Lower leg skin (tissue), 4 donors: ENCODE results near the gene NRL. TPM values are rescaled to one million over a fixed set of nuclear protein-coding genes. Genes with fewer than 3 reads are reported as not detected.

Experiments
- DNase-seq, 2 donors: peaks; one replicate each; pipeline ENCODE4 v3.0.0-alpha.2; 2019; ENCODE audit warnings: low spot score in 2 of 2
- H3K4me3 ChIP-seq: fragments of 200-600 bp; sonication (generic); 2 replicates; pipeline ENCODE4 v1.5.1; 2017; ENCODE audit warnings: mild to moderate bottlenecking, low read depth; ENCODE audit not compliant: poor library complexity, severe bottlenecking
- POLR2A ChIP-seq, 2 donors: fragments of 450-650 bp; IDR thresholded peaks; one replicate each; pipeline ENCODE4 v1.6.1; 2016 to 2017; ENCODE audit warnings: antibody characterized with exemption in 2 of 2, mild to moderate bottlenecking in 1 of 2, moderate library complexity in 1 of 2
- WGBS, 2 donors: methylation state at CpG; one replicate each; pipeline ENCODE4 v1.1.5; 2018; 5-methylcytosine and 5-hydroxymethylcytosine counted together
- intact Hi-C: fragments of 100-400 bp; cut with DNase I; formaldehyde crosslinking; loops from one replicate; pipeline ENCODE4 v1.15.0; 2023; ENCODE audit warnings: low total_unique reads
- total RNA-seq, 4 donors: library from RNA; depleted of rRNA; stranded (reverse); fragments of >200 nt; gene quantifications; one replicate each; pipeline ENCODE4 v1.1.0, GENCODE V29; 2016
- TF ChIP-seq, protein P1 (sequence below), 3 donors: fragments of 450-650 bp; IDR thresholded peaks; one replicate each; pipeline ENCODE4 v1.5.1; 2016; ENCODE audit warnings: antibody characterized with exemption in 3 of 3, mild to moderate bottlenecking in 3 of 3, moderate library complexity in 2 of 3

NRL gene
- total RNA-seq, 4 donors from 2014 or later: 0.52 to 2.4 (median 2.2) TPM; not detected in 1

DNA sequence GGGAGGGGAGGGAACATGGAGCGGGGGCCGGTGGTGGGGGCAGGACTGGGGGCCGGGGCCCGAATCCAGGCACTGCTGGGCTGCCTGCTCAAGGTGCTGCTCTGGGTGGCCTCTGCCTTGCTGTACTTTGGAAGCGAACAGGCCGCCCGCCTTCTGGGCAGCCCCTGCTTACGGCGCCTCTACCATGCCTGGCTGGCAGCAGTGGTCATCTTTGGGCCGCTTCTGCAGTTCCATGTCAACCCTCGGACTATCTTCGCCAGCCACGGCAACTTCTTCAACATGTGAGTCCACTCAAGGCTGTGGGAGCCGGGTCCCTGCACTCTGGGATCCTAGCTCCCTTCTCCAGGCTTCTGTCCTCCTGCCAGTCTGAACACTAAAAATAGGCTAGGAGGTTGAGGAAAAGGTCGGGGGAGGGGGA is 16.8 kb upstream of the NRL start:
- intact Hi-C loops: no loop called here
- no peak for DNase-seq
- no peak overlapping the region for H3K4me3 ChIP-seq
- WGBS, 2 donors: 78 to 83% methylated on average over 15 of the region's 15 CpGs
- no peak for TF ChIP-seq POLR2A (IDR thresholded peaks at IDR 0.05)
- TF ChIP-seq, protein P1, sequence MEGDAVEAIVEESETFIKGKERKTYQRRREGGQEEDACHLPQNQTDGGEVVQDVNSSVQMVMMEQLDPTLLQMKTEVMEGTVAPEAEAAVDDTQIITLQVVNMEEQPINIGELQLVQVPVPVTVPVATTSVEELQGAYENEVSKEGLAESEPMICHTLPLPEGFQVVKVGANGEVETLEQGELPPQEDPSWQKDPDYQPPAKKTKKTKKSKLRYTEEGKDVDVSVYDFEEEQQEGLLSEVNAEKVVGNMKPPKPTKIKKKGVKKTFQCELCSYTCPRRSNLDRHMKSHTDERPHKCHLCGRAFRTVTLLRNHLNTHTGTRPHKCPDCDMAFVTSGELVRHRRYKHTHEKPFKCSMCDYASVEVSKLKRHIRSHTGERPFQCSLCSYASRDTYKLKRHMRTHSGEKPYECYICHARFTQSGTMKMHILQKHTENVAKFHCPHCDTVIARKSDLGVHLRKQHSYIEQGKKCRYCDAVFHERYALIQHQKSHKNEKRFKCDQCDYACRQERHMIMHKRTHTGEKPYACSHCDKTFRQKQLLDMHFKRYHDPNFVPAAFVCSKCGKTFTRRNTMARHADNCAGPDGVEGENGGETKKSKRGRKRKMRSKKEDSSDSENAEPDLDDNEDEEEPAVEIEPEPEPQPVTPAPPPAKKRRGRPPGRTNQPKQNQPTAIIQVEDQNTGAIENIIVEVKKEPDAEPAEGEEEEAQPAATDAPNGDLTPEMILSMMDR (IDR thresholded peaks at IDR 0.05): no peak

DNA sequence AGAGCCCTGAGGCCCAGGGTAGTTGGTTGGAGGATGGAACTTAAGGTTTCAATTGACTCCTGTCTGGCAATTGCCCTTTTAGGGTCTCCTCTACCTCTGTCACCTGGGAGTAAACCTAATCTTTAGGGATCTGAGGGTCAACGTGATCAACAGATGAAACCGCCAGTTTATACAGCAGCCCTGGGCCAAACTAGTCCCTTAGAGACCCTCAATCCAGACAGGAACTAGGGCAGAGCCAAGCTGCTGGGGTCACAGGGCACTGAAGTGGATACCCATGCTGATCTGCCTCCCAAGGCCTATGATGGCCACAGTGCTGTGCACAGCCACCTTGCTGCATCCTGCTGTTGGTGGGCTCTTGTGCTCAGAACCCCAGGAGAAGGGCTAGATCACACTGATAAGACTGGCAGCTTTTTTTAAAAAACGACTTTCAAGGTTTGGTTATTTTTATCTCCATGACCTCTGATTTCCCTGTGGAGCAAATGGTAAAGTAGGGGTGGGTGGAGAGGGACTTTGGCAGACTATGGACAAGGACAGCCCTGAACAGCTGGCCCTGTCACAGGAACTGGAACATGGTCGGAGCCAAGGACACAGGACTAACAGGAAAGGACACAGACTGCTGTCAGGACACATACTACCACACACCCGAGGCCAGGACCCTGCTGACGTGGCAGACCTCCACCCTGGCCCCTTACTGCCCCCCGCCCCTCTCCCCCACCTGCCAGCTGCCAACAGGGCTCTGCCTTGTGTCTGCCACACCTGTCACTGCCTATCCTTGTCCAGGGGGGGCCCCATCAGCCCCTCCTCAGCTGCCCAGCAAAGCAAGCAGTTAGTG is 16.2 kb upstream of the NRL start:
- H3K4me3 ChIP-seq: no peak overlapping the region
- 66 to 71% methylated on average over 6 to 7 of the region's 7 CpGs for WGBS, 2 donors
- intact Hi-C loops: no loop called here
- no peak for DNase-seq
- no peak for TF ChIP-seq POLR2A (IDR thresholded peaks at IDR 0.05)
- TF ChIP-seq, protein P1 (IDR thresholded peaks at IDR 0.05): no peak

DNA sequence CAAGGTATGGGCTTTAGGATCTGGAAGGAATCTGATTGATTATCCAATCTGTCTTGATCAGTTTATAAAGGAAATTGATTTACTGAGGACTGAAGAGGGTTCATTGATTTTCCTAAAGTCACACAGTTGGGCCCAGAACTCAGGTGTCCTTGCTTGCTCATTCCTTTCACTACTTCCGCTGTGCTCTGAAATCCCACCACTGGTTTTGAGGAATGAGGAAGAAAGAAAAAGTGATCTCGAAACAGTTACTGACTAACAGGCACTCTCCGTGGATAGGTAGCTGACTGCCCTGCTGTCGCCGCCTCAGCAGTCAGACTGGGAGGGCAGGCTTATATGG is 15.6 kb upstream of the NRL start, which contains the start of gene FITM1:
Gene FITM1, plus strand, starts transcription at position 280 of the 337 bp plus-strand sequence. CDS start 905 bp downstream, outside the sequence.
- 83 to 93% methylated on average over 5 of the region's 5 CpGs for WGBS, 2 donors
- DNase-seq: no peak
- TF ChIP-seq, protein P1 (IDR thresholded peaks at IDR 0.05): no peak
- no peak for TF ChIP-seq POLR2A (IDR thresholded peaks at IDR 0.05)
- H3K4me3 ChIP-seq: no peak within 1 kb of the TSS
- intact Hi-C loops: no loop called here

DNA sequence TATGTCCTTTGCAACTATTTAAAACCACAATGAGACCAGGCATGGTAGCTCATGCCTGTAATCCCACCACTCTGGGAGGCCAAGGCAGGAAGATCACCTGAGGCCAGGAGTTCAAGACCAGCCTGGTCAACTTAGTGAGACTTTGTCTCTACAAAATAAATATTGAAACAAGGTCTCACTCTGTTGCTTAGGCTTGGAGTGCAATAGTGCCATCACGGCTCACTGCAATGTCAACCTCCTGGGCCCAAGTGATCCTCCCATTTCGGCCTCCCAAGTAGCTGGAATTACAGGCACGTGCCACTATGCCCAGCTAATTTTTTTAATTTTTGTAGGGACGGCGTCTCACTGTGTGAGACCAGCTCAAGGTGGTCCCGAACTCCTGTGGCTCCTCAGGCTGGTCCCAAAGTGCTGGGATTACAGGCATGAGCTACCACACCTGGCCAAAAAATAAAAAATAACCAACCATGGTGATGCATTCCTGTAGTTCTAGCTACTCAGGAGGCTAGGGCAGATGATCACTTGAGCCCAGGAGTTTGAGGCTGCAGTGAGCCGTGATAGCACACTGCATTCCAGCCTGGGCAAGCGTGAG is 14.8 kb upstream of the NRL start:
- TF ChIP-seq, protein P1 (IDR thresholded peaks at IDR 0.05): no peak
- no peak for TF ChIP-seq POLR2A (IDR thresholded peaks at IDR 0.05)
- H3K4me3 ChIP-seq: no peak overlapping the region
- WGBS, 2 donors: 92 to 96% methylated on average over 8 of the region's 8 CpGs
- intact Hi-C loops: no loop called here
- no peak for DNase-seq

DNA sequence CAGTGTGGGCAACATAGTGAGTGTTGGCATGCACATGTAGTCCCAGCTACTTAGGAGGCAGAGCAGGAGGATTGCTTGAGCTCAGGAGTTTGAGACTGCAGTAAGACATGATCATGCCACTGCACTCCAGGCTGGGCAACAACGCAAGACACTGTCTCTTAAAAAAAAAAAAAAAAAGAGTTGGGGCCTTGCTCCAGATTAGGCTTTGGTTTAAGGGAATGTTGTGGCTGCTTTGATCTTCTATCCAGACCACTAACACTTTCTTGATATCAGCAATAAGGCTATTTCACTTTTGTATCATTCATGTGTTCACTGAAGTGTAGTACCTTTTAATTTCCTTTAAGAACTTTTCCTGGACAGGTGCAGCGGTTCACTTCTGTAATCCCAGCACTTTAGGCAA is 12.9 kb upstream of the NRL start:
- H3K4me3 ChIP-seq: no peak overlapping the region
- TF ChIP-seq, protein P1 (IDR thresholded peaks at IDR 0.05): no peak
- no peak for TF ChIP-seq POLR2A (IDR thresholded peaks at IDR 0.05)
- 84 to 91% methylated on average over 2 of the region's 2 CpGs for WGBS, 2 donors
- intact Hi-C loops: no loop called here
- no peak for DNase-seq
